ENCODE results near the gene FAM47E.
"Not testable (repeated sequence)": the region's sequence is repeated elsewhere in the genome, so short reads cannot be mapped to it uniquely, and the experiment has no call there.

The FAM47E gene

DNA sequence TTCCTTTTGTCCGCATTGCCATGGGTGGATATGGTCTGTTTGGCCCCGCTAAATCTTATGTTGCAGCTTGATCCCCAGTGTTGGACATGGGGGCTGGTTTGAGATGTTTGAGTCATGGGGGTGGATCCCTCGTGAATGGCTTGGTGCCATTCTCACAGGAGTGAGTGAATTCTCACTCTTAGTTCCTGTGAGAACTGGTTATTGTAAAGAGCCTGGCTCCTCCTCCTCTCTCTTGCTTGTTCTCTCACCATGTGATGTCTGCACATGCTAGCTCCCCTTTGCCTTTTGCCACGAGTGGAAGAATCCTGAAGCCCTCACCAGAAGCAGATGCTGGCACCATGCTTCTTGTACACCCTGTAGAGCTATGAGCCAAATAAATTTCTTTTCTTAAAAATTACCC, 32.4 kb downstream of the FAM47E start:
- Mint-ChIP-seq H3K27me3 (ENCODE audit: low read depth) (no peaks in the 10 kb centered on the region), H3K9me3 (peaks cover 24% of the 10 kb centered on the region), H3K4me1 (no peaks in the 10 kb centered on the region), H3K4me3 (no peak overlapping the region), H3K36me3 (ENCODE audit: low read depth) (no peaks in the 10 kb centered on the region), H3K27ac (no peak overlapping the region)
- no peak for TF ChIP-seq CTCF (IDR thresholded peaks at IDR 0.05; ENCODE audit: unreplicated experiment in 3 of 3)

GRCh38 chr4:76287811-76288210, 36.3 kb downstream of the FAM47E start:
- H3K27me3 Mint-ChIP-seq (ENCODE audit: low read depth); H3K27ac Mint-ChIP-seq; H3K4me3 Mint-ChIP-seq; H3K36me3 Mint-ChIP-seq (ENCODE audit: low read depth); H3K4me1 Mint-ChIP-seq: not testable (repeated sequence)
- peaks cover 27% of the 10 kb centered on the region for H3K9me3 Mint-ChIP-seq

DNA sequence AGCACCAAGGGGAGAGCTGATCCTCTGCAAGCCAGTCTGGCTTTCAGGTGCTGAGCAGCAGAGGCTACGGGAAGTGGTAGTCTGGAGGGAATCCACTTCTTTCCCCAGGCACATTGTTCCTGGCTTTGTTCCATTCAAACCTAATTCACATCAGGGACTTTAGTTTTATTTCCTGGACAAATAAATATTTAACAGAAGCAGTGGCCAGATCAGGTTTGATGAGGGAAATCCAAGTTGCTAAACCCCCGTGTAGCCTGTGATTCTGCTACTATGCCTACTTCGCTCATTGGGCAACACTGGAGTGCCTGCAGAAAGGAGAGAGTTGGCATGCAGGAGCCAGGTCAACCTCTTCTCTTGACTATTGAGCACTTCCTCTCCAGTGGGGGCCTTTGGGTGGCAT, 41.2 kb downstream of the FAM47E start:
- Mint-ChIP-seq H3K27ac (no peak overlapping the region), H3K27me3 (ENCODE audit: low read depth) (peaks cover 3% of the 10 kb centered on the region), H3K36me3 (ENCODE audit: low read depth) (peaks cover 4% of the 10 kb centered on the region), H3K4me3 (no peak overlapping the region), H3K4me1 (no peaks in the 10 kb centered on the region), H3K9me3 (peaks cover 34% of the 10 kb centered on the region)
- no peak for TF ChIP-seq CTCF (IDR thresholded peaks at IDR 0.05; ENCODE audit: unreplicated experiment in 3 of 3)

DNA sequence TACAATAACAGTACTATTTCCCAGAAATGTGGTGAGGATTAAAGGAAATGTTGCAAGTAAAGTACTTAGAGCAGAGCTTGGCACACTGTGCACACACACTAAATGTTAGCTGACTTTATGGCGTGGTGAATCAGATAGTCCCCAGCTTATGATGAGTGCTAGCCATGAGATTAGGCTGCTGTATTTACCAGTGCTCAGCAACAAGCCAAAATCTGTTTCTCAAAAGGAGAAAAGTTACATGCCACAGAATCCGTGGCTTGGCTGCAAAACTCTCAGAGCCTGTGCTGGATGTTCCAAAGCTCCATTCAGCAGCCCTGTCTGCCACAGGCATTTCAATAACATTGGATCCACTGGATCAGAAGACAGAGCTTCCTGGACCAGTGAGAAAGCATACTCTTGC, 42.3 kb downstream of the FAM47E start:
- TF ChIP-seq CTCF (IDR thresholded peaks at IDR 0.05; ENCODE audit: unreplicated experiment in 3 of 3) = no peak
- H3K4me3 Mint-ChIP-seq = no peak overlapping the region
- H3K36me3 Mint-ChIP-seq (ENCODE audit: low read depth) = peaks cover 8% of the 10 kb centered on the region
- no peaks in the 10 kb centered on the region for H3K4me1 Mint-ChIP-seq
- no peak overlapping the region for H3K27ac Mint-ChIP-seq
- peaks cover 3% of the 10 kb centered on the region for H3K27me3 Mint-ChIP-seq (ENCODE audit: low read depth)
- peaks cover 33% of the 10 kb centered on the region for H3K9me3 Mint-ChIP-seq

- Mint-ChIP-seq H3K27me3 (ENCODE audit: low read depth) (peaks cover 3% of the 10 kb centered on the region), H3K27ac (no peak overlapping the region), H3K4me3 (no peak overlapping the region), H3K9me3 (peaks cover 35% of the 10 kb centered on the region), H3K4me1 (peaks cover 8% of the 10 kb centered on the region), H3K36me3 (ENCODE audit: low read depth) (peaks cover 12% of the 10 kb centered on the region)
- TF ChIP-seq CTCF (IDR thresholded peaks at IDR 0.05; ENCODE audit: unreplicated experiment in 3 of 3) = no peak
These were observed 44.8 kb downstream of the FAM47E start for GRCh38 chr4:76296286-76296820.

- peaks cover 33% of the 10 kb centered on the region for H3K9me3 Mint-ChIP-seq
- peaks cover 12% of the 10 kb centered on the region for H3K36me3 Mint-ChIP-seq (ENCODE audit: low read depth)
- H3K27me3 Mint-ChIP-seq (ENCODE audit: low read depth) = peaks cover 3% of the 10 kb centered on the region
- no peak for TF ChIP-seq CTCF (IDR thresholded peaks at IDR 0.05; ENCODE audit: unreplicated experiment in 3 of 3)
- peaks cover 24% of the 10 kb centered on the region for H3K4me1 Mint-ChIP-seq
- H3K4me3 Mint-ChIP-seq = no peak overlapping the region
- no peak overlapping the region for H3K27ac Mint-ChIP-seq
These were observed 46.7 kb downstream of the FAM47E start for GRCh38 chr4:76298227-76298626.
